Keratinocyte (primary cell): Measurements from ENCODE around the gene SCN8A. TPM values are rescaled to one million over a fixed set of nuclear protein-coding genes. Genes with fewer than 3 reads are reported as not detected.

Experiments used
- DNase-seq: peaks from one replicate; pipeline ENCODE4 v3.0.0-alpha.2; 2011; ENCODE audit warnings: low read depth, missing footprints, low spot score
- FAIRE-seq: peaks from 2 replicates; lab custom pipeline; 2011; peaks lifted over from hg19 to GRCh38; lab: Jason Lieb, UNC
- H2AFZ ChIP-seq: 2 replicates; pipeline ENCODE4 v1.6.0; 2012; ENCODE audit warnings: low read length, control low read depth, inconsistent platforms; ENCODE audit not compliant: control insufficient read depth
- H3K27ac ChIP-seq: 2 replicates; pipeline ENCODE4 v1.5.1; 2011; ENCODE audit warnings: low read length; ENCODE audit not compliant: control insufficient read depth, insufficient read depth
- H3K27me3 ChIP-seq: 3 replicates; pipeline ENCODE4 v1.6.0; 2011; ENCODE audit warnings: low read length; ENCODE audit not compliant: control insufficient read depth, insufficient read depth; ENCODE audit errors: extremely low read depth
- H3K36me3 ChIP-seq, 2 experiments: 2 replicates in 1 of 2; 3 replicates in 1 of 2; pipeline ENCODE4 v1.5.1; 2011; ENCODE audit warnings: low read length in 2 of 2, mild to moderate bottlenecking in 1 of 2; ENCODE audit not compliant: control insufficient read depth in 2 of 2, insufficient read depth in 2 of 2; ENCODE audit errors: extremely low read depth in 1 of 2
- H3K4me1 ChIP-seq: 3 replicates; pipeline ENCODE4 v1.5.1; 2011; ENCODE audit warnings: low read length; ENCODE audit not compliant: control insufficient read depth, insufficient read depth; ENCODE audit errors: extremely low read depth
- H3K4me2 ChIP-seq: 3 replicates; pipeline ENCODE4 v1.6.0; 2011; ENCODE audit warnings: low read depth, low read length; ENCODE audit not compliant: control insufficient read depth, insufficient read depth; ENCODE audit errors: extremely low read depth
- H3K4me3 ChIP-seq, 3 experiments: fragments of 200-600 bp in 1 of 3; sonication (generic) in 1 of 3; 2 replicates in 2 of 3; 3 replicates in 1 of 3; pipeline ENCODE4 v1.5.1; 2011 to 2016; ENCODE audit warnings: low read length in 3 of 3, mild to moderate bottlenecking in 3 of 3, control low read depth in 2 of 3, inconsistent platforms in 1 of 3, low read depth in 1 of 3, mixed read lengths in 1 of 3, mixed run types in 1 of 3, moderate library complexity in 1 of 3; ENCODE audit not compliant: control insufficient read depth in 2 of 3, insufficient read depth in 2 of 3; ENCODE audit errors: extremely low read depth in 1 of 3
- H3K79me2 ChIP-seq: 2 replicates; pipeline ENCODE4 v1.6.0; 2012; ENCODE audit warnings: low read length; ENCODE audit not compliant: control insufficient read depth, insufficient read depth
- H3K9ac ChIP-seq: 3 replicates; pipeline ENCODE4 v1.6.0; 2011; ENCODE audit warnings: low read length; ENCODE audit not compliant: control insufficient read depth, insufficient read depth; ENCODE audit errors: extremely low read depth
- H3K9me1 ChIP-seq: 3 replicates; pipeline ENCODE4 v1.6.0; 2011; ENCODE audit warnings: low read length; ENCODE audit not compliant: control insufficient read depth, insufficient read depth; ENCODE audit errors: extremely low read depth
- H3K9me3 ChIP-seq: 2 replicates; pipeline ENCODE4 v1.5.1; 2012; ENCODE audit warnings: low read depth, low read length; ENCODE audit not compliant: control insufficient read depth
- H4K20me1 ChIP-seq: 3 replicates; pipeline ENCODE4 v1.6.0; 2011; ENCODE audit warnings: low read length; ENCODE audit not compliant: control insufficient read depth, insufficient read depth; ENCODE audit errors: extremely low read depth
- EZH2 ChIP-seq: IDR thresholded peaks from one replicate; pipeline ENCODE4 v1.6.1; 2012; ENCODE audit warnings: inconsistent platforms, mild to moderate bottlenecking, low read length, moderate library complexity
- dilution Hi-C: fragments of 300-500 bp; cut with MboI; formaldehyde crosslinking; loops from one replicate; pipeline ENCODE4 v1.7.0; 2020; ENCODE audit warnings: low sequenced_read_pairs; ENCODE audit not compliant: extremely low pct_ligation_motif_present
- polyA plus RNA-seq, 5 experiments: library from polyadenylated mRNA; depleted of rRNA in 3 of 5; stranded (reverse) in 3 of 5; stranded (forward) in 1 of 5; unstranded in 1 of 5; fragments of >200 nt; gene quantifications; 1 replicate in 1 of 5; 2 replicates in 3 of 5; 3 replicates in 1 of 5; pipeline versions ENCODE4 v1.2.1 to v1.2.3, GENCODE V29; 2011 to 2012; ENCODE audit warnings: missing spikeins in 2 of 5, low read depth in 1 of 5, low replicate concordance in 1 of 5
- TF ChIP-seq, protein P1 (sequence below), 3 experiments: IDR thresholded peaks in 1 of 3; conservative IDR thresholded peaks in 1 of 3; optimal IDR thresholded peaks in 1 of 3; 2 replicates in 2 of 3; 3 replicates in 1 of 3; pipeline versions ENCODE3 to v1.5.1; 2011; ENCODE audit warnings: low read length in 3 of 3, mild to moderate bottlenecking in 3 of 3, moderate library complexity in 2 of 3, control low read depth in 1 of 3, inconsistent platforms in 1 of 3; ENCODE audit not compliant: insufficient read depth in 2 of 3; ENCODE audit errors: extremely low read depth in 1 of 3

The SCN8A gene
- polyA plus RNA-seq, 1 donor (not counting 4 experiments of a cell fraction or from before 2014, with no cell fraction given), result 1.1 TPM

DNA sequence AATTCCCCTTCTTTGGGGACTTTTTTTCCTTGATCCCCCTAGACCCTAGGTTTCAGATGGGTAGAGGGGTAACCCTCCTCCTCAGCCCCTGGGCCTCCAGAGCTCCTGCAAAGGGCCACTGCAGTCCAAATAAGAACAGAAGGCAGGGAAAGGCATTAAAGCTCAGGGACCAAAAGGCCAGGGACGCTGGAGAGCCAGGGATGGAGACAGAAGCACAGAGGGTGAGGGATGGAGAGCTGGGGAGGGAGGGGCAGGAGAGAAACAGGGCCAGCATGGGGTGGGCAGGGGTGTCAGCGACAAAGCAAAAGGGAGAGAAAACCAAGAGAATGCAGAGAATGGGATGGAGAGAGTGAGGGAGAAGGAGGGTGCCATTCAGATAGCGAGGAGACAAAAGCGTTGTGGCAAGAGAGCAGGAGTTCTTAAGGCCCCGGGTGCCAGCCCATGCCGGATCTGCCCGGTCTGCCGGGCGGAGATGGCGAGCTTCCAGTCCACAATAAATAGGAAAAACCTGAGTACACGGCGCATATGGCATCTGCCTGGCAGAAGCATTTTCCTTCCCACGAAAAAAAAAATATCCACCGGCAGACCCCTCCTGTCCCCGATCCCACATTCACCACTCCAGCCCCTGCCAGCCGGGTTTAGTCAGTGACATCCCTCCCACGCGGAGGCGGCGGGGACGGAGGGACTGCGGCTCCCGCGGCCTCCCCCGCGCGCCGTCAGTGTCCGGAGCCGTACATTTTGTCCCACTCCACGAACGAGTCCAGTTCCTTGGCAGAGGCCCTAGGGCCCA is 228.9 kb downstream of the SCN8A start:
- Histone ChIP-seq H3K9me1 (no peaks in the 10 kb centered on the region), H3K9me3 (no peaks in the 10 kb centered on the region), H3K9ac (no peak overlapping the region), H3K27me3 (peaks cover 58% of the 10 kb centered on the region), H3K4me1 (no peaks in the 10 kb centered on the region), H3K79me2 (no peaks in the 10 kb centered on the region), H3K4me2 (peak overlapping the region; percentile 37), H2AFZ (no peak overlapping the region), H3K36me3 (no peaks in the 10 kb centered on the region), H3K4me3 (no peak overlapping the region), H3K27ac (no peak overlapping the region), H4K20me1 (no peaks in the 10 kb centered on the region)
- FAIRE-seq (no peak), DNase-seq (no peak)
- TF ChIP-seq, protein P1, sequence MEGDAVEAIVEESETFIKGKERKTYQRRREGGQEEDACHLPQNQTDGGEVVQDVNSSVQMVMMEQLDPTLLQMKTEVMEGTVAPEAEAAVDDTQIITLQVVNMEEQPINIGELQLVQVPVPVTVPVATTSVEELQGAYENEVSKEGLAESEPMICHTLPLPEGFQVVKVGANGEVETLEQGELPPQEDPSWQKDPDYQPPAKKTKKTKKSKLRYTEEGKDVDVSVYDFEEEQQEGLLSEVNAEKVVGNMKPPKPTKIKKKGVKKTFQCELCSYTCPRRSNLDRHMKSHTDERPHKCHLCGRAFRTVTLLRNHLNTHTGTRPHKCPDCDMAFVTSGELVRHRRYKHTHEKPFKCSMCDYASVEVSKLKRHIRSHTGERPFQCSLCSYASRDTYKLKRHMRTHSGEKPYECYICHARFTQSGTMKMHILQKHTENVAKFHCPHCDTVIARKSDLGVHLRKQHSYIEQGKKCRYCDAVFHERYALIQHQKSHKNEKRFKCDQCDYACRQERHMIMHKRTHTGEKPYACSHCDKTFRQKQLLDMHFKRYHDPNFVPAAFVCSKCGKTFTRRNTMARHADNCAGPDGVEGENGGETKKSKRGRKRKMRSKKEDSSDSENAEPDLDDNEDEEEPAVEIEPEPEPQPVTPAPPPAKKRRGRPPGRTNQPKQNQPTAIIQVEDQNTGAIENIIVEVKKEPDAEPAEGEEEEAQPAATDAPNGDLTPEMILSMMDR (optimal IDR thresholded peaks at IDR 0.05 in 1 of 3, IDR thresholded peaks at IDR 0.05 in 1 of 3, conservative IDR thresholded peaks at IDR 0.05 in 1 of 3; ENCODE audit: extremely low read depth in 1 of 3, insufficient read depth in 2 of 3, low read length in 3 of 3), result no peak
- peak; percentile 62 for TF ChIP-seq EZH2
- dilution Hi-C loops, result no loop called here

DNA sequence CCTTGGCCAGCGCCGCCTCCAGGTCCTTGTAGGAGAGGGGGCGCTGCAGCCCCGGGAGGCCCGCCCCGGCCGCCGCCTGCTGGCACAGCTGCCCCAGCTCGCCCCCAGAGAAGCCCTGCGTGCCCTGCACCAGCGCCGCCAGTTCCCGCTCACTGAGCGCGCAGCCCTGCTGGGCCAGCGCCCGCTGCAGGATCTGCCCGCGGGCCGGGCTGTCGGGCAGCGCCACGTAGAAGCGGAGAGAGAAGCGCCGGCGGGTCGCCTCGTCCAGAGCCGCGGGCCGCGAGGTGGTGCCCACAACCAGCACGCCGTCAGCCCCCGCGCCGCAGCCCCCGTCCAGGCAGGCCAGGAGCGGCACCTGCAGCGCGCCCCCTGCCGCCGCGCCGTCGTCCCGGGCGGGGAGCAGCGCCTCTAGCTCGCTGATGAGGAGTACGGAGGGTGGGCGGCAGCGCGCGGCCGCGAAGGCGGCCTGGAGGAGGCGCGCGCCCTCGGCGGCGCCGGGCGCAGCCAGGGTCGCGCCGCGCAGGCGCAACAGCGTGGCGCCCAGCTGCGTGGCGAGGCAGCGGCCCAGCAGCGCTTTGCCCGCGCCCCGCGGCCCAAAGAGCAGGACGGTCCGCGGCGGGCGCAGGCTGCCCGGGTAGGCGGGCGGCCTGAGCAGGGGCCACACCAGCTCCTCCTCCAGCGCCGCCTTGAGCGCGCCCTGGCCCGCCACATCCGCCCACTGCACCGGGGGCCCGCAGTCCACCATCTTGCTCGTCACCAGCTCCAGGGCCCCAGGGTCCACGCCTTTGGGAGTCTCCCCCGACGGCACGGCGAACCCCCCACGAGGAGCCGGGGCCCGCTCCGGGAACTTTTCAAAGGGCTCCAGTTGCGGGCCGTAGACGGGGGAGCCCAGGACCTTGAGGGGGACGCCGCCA is 229.8 kb downstream of the SCN8A start:
- TF ChIP-seq, protein P1 (optimal IDR thresholded peaks at IDR 0.05 in 1 of 3, IDR thresholded peaks at IDR 0.05 in 1 of 3, conservative IDR thresholded peaks at IDR 0.05 in 1 of 3; ENCODE audit: extremely low read depth in 1 of 3, insufficient read depth in 2 of 3, low read length in 3 of 3), result peak in 1 of 3 experiments; percentile 60
- TF ChIP-seq EZH2, result no peak
- no peak overlapping the region for H3K9ac ChIP-seq
- H3K27me3 ChIP-seq, result peaks cover 51% of the 10 kb centered on the region
- FAIRE-seq, result no peak
- no peaks in the 10 kb centered on the region for H3K9me3 ChIP-seq
- dilution Hi-C loops, result no loop called here
- H3K79me2 ChIP-seq, result no peaks in the 10 kb centered on the region
- H3K36me3 ChIP-seq, result no peaks in the 10 kb centered on the region
- no peaks in the 10 kb centered on the region for H3K9me1 ChIP-seq
- H3K27ac ChIP-seq, result no peak overlapping the region
- H3K4me2 ChIP-seq, result peak overlapping the region; percentile 37
- H3K4me1 ChIP-seq, result no peaks in the 10 kb centered on the region
- H3K4me3 ChIP-seq, result peak overlapping the region in 2 of 3 experiments; percentile 12 to 34
- no peaks in the 10 kb centered on the region for H4K20me1 ChIP-seq
- no peak overlapping the region for H2AFZ ChIP-seq
- no peak for DNase-seq
